Activated T-cell treated with anti-CD3 and anti-CD28 coated beads for 24 hours (primary cell): ENCODE measurements around the gene ID4.
A peak's percentile ranks its signal among the peaks of the same experiment; 100 is the strongest.

ENCODE experiments used
- DNase-seq: peaks from one replicate; pipeline ENCODE4 v3.0.0-alpha.2; 2020; ENCODE audit warnings: low read depth

ID4 gene

GRCh38 chr6:19836799-19837510 is at the start of gene ID4:
ID4 (plus strand) TSS chr6:19837370; CDS start chr6:19837755, 385 bp downstream.
- no peak for DNase-seq

- no peak for DNase-seq
Measured at GRCh38 chr6:19788686-19789085, 48.5 kb upstream of the ID4 start.

GRCh38 chr6:19789100-19789803 is 47.9 kb upstream of the ID4 start:
- no peak for DNase-seq

GRCh38 chr6:19791267-19791666 is 45.9 kb upstream of the ID4 start:
- no peak for DNase-seq

GRCh38 chr6:19795211-19795610 is 42.0 kb upstream of the ID4 start:
- DNase-seq: no peak

GRCh38 chr6:19796452-19796851 is 40.7 kb upstream of the ID4 start:
- DNase-seq: no peak

GRCh38 chr6:19798362-19798761 is 38.8 kb upstream of the ID4 start:
- DNase-seq: no peak

GRCh38 chr6:19802656-19803055 is 34.5 kb upstream of the ID4 start:
- DNase-seq: no peak

GRCh38 chr6:19803331-19804204 is 33.6 kb upstream of the ID4 start:
- DNase-seq: no peak

- peak; percentile 56 for DNase-seq
Measured at GRCh38 chr6:19804205-19805128, 32.7 kb upstream of the ID4 start.

- no peak for DNase-seq
Measured at GRCh38 chr6:19805129-19805481, 32.1 kb upstream of the ID4 start.

- no peak for DNase-seq
Measured at GRCh38 chr6:19806971-19807396, 30.2 kb upstream of the ID4 start.

- DNase-seq: no peak
Measured at GRCh38 chr6:19811397-19812079, 25.6 kb upstream of the ID4 start.

- no peak for DNase-seq
Measured at GRCh38 chr6:19812512-19813119, 24.6 kb upstream of the ID4 start.

- no peak for DNase-seq
Measured at GRCh38 chr6:19818805-19819204, 18.4 kb upstream of the ID4 start.

GRCh38 chr6:19824058-19824807 is 12.9 kb upstream of the ID4 start:
- DNase-seq: no peak

GRCh38 chr6:19827247-19827646 is 9.9 kb upstream of the ID4 start:
- no peak for DNase-seq

- no peak for DNase-seq
Measured at GRCh38 chr6:19827903-19828302, 9.3 kb upstream of the ID4 start.

GRCh38 chr6:19830171-19830570 is 7.0 kb upstream of the ID4 start:
- DNase-seq: no peak

GRCh38 chr6:19831358-19831757 is 5.8 kb upstream of the ID4 start:
- DNase-seq: no peak
